Neural cell (in vitro differentiated cells): ENCODE measurements around the gene NHERF2.

Experiments used
- EP300 ChIP-seq: fragments of 450-650 bp; conservative IDR thresholded peaks from 2 replicates; pipeline ENCODE4 v1.6.1; 2014; ENCODE audit warnings: antibody characterized with exemption, mild to moderate bottlenecking, moderate library complexity; ENCODE audit not compliant: poor library complexity, severe bottlenecking
- EZH2 ChIP-seq: fragments of 200-600, 300-800 bp; shearing (Covaris generic), sonication (generic); IDR thresholded peaks from 2 replicates; pipeline ENCODE4 v1.6.1; 2014; ENCODE audit warnings: antibody characterized with exemption, low read length, borderline replicate concordance, mild to moderate bottlenecking; ENCODE audit not compliant: insufficient read depth, poor library complexity, severe bottlenecking
- POLR2AphosphoS5 ChIP-seq: IDR thresholded peaks from 2 replicates; pipeline ENCODE4 v1.6.1; 2012
- SMC3 ChIP-seq: fragments of 450-650 bp; conservative IDR thresholded peaks from 2 replicates; pipeline ENCODE4 v1.6.1; 2014; ENCODE audit warnings: antibody characterized with exemption, mild to moderate bottlenecking, moderate library complexity; ENCODE audit not compliant: poor library complexity
- TAF1 ChIP-seq: IDR thresholded peaks from 2 replicates; pipeline ENCODE4 v1.6.1; 2012; ENCODE audit warnings: low read depth
- TF ChIP-seq, protein P1 (sequence below): fragments of 450-650 bp; IDR thresholded peaks from 2 replicates; pipeline ENCODE4 v1.5.1; 2014; ENCODE audit warnings: antibody characterized with exemption, mild to moderate bottlenecking, moderate library complexity; ENCODE audit not compliant: poor library complexity, severe bottlenecking
- TF ChIP-seq, protein P2 (sequence below): IDR thresholded peaks from 2 replicates; pipeline ENCODE4 v1.6.1; 2012; ENCODE audit warnings: borderline replicate concordance

DNA sequence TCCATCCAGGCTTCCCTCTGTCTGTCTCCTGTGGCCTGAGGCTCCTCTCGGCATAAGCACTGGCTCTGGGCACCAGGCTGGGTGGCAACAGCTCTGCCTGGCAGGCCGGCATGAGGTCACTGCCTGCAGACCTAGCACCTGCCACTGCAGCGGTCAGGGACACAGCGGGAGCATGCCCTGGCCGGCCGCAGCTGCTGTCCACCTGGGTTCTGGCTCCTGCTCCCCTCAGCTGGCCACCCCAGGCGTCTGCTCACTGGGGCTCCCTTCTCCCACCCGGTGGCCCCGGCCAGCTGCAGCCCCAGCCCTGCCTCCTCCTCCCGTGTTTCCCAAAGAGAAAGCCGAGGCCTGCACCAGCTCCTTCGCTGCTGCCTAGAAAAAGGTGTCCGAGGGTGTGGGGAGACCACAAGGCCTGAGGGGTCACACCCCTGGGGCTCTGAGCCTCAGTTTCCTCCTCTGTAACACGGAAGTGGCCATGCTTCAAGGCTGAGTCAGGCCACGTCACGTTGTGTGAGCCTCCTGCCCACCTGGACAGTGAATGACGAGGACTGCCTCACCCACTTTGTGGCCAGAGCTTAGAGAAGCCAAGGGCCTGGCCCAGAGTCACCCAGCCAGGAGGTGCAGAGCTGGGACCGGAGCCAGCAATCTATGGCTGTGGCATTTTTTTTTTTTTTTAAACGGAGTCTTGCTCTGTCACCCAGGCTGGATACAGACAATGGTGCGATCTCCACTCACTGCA is 14.3 kb downstream of the NHERF2 start:
- TF ChIP-seq, protein P1, sequence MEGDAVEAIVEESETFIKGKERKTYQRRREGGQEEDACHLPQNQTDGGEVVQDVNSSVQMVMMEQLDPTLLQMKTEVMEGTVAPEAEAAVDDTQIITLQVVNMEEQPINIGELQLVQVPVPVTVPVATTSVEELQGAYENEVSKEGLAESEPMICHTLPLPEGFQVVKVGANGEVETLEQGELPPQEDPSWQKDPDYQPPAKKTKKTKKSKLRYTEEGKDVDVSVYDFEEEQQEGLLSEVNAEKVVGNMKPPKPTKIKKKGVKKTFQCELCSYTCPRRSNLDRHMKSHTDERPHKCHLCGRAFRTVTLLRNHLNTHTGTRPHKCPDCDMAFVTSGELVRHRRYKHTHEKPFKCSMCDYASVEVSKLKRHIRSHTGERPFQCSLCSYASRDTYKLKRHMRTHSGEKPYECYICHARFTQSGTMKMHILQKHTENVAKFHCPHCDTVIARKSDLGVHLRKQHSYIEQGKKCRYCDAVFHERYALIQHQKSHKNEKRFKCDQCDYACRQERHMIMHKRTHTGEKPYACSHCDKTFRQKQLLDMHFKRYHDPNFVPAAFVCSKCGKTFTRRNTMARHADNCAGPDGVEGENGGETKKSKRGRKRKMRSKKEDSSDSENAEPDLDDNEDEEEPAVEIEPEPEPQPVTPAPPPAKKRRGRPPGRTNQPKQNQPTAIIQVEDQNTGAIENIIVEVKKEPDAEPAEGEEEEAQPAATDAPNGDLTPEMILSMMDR: no peak
- no peak for TF ChIP-seq EZH2
- TF ChIP-seq EP300: no peak
- TF ChIP-seq, protein P2, sequence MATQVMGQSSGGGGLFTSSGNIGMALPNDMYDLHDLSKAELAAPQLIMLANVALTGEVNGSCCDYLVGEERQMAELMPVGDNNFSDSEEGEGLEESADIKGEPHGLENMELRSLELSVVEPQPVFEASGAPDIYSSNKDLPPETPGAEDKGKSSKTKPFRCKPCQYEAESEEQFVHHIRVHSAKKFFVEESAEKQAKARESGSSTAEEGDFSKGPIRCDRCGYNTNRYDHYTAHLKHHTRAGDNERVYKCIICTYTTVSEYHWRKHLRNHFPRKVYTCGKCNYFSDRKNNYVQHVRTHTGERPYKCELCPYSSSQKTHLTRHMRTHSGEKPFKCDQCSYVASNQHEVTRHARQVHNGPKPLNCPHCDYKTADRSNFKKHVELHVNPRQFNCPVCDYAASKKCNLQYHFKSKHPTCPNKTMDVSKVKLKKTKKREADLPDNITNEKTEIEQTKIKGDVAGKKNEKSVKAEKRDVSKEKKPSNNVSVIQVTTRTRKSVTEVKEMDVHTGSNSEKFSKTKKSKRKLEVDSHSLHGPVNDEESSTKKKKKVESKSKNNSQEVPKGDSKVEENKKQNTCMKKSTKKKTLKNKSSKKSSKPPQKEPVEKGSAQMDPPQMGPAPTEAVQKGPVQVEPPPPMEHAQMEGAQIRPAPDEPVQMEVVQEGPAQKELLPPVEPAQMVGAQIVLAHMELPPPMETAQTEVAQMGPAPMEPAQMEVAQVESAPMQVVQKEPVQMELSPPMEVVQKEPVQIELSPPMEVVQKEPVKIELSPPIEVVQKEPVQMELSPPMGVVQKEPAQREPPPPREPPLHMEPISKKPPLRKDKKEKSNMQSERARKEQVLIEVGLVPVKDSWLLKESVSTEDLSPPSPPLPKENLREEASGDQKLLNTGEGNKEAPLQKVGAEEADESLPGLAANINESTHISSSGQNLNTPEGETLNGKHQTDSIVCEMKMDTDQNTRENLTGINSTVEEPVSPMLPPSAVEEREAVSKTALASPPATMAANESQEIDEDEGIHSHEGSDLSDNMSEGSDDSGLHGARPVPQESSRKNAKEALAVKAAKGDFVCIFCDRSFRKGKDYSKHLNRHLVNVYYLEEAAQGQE: no peak
- no peak for TF ChIP-seq POLR2AphosphoS5
- no peak for TF ChIP-seq SMC3
- no peak for TF ChIP-seq TAF1
